Ovary (tissue), 3 donors: Measurements from ENCODE around the gene LRP1B.

Experiments
- EP300 ChIP-seq: sonication (generic); formaldehyde crosslinking; IDR thresholded peaks from one replicate; pipeline ENCODE4 v1.6.1; 2017; ENCODE audit warnings: antibody characterized with exemption
- POLR2A ChIP-seq: fragments of 450-650 bp; IDR thresholded peaks from one replicate; pipeline ENCODE4 v1.6.1; 2017; ENCODE audit warnings: antibody characterized with exemption, mild to moderate bottlenecking, moderate library complexity
- TF ChIP-seq, protein P1 (sequence below), 3 donors: fragments of 450-650 bp in 2 of 3; fragments of 200-600 bp in 1 of 3; IDR thresholded peaks; one replicate each; pipeline versions ENCODE4 v1.5.1 to v1.8.0; 2016 to 2022; ENCODE audit warnings: antibody characterized with exemption in 3 of 3, mild to moderate bottlenecking in 1 of 3
- donor health status: DM: no; HTN: no; CAD: no.

DNA sequence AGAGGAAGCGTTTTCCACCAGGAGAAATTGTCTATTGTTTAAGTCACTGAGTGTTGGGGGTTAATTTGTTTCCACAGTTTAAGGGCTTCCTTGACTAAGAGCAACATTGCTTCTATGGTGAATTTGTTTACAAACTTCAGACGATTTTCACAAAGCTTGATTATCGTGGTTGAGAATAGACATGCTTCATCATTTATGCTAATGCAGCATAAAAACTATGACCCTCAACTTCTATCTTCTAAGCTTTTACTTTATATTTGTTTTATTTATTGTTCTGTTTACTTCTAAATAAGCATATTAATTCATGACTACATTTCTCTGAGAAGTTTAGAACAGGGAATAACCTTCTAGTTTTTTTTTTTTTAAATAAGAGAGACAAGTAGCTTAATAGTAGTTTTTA lies 483.5 kb downstream of the LRP1B start:
- TF ChIP-seq, protein P1, sequence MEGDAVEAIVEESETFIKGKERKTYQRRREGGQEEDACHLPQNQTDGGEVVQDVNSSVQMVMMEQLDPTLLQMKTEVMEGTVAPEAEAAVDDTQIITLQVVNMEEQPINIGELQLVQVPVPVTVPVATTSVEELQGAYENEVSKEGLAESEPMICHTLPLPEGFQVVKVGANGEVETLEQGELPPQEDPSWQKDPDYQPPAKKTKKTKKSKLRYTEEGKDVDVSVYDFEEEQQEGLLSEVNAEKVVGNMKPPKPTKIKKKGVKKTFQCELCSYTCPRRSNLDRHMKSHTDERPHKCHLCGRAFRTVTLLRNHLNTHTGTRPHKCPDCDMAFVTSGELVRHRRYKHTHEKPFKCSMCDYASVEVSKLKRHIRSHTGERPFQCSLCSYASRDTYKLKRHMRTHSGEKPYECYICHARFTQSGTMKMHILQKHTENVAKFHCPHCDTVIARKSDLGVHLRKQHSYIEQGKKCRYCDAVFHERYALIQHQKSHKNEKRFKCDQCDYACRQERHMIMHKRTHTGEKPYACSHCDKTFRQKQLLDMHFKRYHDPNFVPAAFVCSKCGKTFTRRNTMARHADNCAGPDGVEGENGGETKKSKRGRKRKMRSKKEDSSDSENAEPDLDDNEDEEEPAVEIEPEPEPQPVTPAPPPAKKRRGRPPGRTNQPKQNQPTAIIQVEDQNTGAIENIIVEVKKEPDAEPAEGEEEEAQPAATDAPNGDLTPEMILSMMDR (IDR thresholded peaks at IDR 0.05), result no peak
- TF ChIP-seq POLR2A (no peak), EP300 (no peak)
